GM11168 (cell line): ENCODE measurements around the gene ABCB9.
"Not testable (repeated sequence)": the region's sequence is repeated elsewhere in the genome, so short reads cannot be mapped to it uniquely, and the experiment has no call there.

Source experiments
- in situ Hi-C: fragments of 300-500 bp; cut with MboI; formaldehyde crosslinking; loops from one replicate; pipeline ENCODE4 v1.12.0; 2022; ENCODE audit warnings: low sequenced_read_pairs; ENCODE audit not compliant: unreplicated experiment

ABCB9 gene

DNA sequence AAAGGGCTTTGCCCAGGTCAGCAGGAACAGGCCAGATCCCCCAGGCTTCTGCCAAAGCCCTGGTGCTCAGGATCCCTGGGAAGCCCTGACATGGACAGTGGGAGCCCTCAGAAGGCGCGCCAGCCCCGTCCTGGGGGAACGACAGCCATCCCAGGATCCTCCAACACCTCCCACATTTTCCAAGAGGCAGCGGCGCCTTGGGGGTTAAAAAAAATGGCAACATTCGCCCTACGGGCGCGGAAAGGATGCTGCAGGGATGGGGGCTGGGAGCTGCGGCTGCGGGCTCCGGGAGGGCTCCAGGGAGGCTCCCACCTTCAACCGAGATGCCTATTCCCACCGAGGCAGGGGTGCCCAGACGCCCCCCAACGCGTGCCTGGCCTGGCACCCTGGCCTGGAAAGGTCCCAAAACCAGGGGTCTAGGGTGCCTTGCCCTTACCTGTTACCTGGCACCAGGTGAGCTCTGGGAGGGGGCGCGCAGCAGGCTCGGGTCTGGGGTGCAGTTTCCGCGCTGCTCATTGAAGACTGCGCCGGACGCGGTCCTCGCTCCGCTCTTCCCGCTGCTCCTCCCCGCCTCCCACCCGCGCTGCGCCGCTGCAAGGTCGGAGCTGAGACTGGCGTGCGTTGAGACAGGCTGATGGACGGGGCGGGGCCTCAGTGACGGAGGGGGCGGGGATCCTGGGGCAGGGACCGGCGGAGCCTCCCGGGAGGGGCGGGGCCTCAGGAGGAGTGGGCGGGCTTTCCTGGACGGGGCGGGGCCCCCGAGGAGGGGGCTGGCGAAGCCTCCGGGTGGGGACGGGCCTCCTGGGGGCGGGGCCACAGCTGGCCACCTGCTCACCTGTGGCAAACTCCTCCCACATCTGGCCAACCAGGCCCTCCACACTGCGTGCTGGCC is at the start of gene ABCB9:
TSS of gene ABCB9 (minus strand) at position 613 of the 892 bp plus-strand sequence. CDS start 6,228 bp downstream, outside the sequence.
- in situ Hi-C loops = loop anchor here (25.0 kb wide), 1 partner anchor 329 kb away; no protein-coding TSS in a partner anchor

DNA sequence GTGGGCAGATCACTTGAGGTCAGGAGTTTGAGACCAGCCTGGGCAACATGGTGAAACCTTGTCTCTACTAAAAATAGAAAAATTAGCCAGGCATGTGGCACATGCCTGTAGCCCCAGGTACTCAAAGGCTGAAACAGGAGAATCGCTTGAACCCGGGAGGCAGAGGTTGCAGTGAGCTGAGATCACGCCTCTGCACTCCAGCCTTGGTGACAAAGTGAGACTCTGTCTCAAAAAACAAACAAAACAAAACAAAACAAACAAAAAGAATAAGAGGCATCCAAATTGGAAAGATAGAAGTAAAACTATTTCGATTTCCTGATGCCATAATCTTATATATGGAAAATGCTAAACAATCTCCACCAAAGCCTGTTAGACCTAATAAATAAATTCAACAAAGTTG is 48.2 kb upstream of the ABCB9 start:
- in situ Hi-C loops = not testable (repeated sequence)

DNA sequence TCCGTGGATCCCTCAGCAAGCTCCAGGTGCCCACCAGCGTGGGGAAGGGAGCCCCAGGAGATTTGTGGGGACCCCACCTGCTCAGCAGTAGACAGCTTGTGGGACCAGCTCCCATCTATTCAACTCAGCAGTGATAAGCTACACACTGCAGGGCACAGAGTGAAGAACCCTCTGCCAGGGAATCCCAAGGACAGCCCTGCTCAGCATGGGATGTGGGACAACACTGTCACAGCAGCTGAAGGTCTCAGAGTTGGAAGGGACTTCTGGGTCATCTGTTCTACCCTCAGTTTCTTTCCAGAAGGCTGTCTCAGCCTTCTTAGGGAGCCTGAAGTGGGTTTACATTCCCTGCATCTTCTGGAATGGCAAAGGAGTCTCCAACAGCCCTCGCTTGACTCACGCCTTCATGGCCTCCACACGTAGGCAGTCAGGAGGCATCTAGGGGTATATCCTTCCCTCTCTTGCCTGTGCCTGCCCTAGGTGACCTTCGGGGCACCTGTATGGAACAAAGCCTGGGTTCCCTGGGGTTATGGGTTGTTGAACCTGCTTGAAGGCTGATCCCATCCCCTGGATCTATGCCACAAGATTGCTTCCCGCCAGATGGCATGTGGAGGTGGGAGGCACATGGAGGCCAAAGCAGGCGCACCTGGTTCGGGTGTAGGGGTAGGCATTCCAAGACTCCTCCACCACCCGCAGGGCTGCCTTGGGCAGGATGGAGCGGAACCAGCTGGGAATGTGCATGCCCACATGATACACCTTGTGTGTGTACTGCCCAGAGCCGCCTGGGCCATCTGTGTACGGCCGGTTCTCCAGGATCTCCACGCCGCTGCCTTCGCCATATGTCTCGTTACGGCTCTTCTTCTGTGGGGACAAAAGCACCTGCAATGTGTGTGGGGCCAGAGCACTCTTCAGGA is 47.2 kb upstream of the ABCB9 start:
- in situ Hi-C loops = no loop called here

DNA sequence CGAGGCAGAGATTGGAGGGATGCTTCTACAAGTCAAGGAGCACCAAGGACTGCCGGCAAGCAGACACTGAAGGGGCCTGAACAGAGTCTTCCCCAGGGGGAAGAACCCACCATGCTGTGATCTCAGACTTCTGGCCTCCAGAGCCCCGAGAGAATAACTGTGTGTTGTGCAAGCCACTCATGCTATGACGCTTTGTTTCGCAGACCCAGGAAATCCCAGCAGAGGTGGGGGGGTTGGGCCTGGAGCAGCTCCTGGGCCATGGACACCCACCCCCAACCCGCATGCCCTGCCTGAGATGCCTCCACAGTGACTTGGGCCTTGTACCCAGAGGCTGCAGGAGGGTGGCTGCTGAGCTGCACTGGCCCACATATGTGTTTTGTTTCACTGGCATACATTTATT is 45.4 kb upstream of the ABCB9 start:
- in situ Hi-C loops = no loop called here

DNA sequence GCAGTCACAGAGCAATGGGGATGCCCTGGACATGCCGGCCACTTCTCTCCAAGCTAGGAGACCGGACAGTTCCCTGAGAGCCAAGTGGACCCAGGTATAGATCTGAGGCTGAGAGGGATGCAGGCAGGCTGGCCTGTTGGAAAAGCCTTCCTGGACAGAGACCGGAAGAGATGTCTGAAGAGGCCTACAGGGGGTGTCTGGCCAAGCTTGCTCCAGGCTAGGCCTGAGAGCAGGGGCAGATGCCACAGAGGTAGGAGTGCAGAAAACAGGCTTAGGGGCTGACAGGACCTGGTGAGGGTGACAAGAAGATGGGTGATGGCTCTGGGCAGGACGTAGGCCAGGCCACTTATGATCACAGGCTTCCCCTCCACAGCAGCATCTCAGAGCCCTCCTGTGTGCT is 44.4 kb upstream of the ABCB9 start:
- in situ Hi-C loops = no loop called here

DNA sequence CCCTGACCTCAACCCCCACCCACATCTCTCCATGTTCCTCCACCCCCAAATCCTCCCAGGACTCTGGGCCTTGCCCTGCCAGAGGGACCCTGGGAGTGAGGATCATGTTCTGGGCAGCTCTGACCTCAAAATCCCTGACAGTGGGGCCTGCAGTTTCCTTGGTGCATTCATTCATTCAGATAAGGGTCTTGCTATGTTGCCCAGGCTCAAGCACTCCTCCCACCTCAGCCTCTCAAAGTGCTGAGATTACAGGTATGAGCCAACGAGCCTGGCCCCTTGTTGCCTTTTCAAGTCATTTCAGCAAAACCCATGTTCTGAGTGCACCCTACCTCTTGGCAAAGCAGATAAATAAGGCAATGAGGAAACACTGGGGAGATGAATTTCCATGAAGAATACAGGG is 43.8 kb upstream of the ABCB9 start:
- in situ Hi-C loops = no loop called here

DNA sequence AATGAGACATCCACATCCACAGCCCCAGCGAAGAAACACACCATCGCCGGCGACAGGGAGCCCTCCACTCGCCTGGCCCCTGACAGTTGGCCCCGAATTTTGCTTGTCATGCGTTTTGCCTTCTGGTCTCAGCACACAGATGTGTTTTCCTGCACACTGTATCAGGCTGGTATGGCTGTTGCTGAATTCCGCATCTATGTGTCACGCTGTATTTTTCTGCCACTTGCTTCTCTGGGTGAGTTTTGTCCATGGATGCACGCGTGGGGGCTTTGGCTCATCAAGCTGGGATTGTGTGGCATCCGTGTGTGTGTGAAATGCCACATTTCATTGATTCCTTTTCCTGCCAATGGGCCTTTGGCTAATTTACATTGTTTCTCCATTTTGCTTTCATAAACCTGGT is 40.7 kb upstream of the ABCB9 start:
- in situ Hi-C loops = no loop called here

DNA sequence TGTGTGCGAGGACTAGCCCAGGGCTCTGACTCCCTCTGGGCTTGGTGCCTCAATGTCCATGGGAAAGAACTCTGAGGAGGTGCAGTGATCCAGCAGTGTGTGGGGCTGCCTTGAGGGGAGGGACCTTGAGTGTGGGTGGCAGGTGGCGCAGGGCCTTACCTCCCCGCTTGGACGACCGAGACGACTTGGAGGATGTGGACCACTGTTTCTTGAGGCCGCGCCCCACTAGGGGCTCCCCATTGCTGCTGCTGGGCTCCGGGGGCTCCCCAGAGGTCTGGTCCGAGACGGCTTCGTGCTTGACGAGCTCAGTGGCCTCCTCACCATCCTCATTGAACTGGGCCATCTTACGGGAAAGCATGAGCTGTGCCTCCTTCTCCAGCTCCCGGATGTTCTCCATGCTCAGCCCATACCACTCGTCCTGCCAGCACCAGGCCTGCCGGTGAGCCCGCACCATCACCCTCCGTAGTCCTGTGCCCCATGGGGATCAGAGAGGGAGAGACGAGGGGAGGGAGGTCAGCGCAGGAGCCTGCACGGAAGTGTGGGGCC is 38.9 kb upstream of the ABCB9 start:
- in situ Hi-C loops = no loop called here

DNA sequence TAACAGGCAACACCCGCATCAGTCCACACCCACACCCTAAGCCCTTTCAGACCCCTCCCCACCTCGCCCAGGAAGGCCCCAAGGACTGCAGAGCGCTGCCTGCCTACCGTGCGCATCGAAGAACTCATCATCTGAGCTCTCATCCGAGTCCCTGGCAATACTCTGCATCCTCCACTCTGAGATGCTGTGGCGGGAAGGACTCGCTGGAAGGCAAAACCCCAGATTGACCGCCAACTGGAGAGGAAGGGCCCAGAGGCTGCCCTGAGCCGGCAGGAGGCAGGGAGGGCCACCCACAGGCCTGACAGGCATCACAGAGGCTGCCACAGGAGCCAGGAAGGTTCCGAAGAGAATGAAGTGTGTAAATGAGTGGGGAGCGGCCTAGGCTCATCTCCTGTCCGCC is 38.0 kb upstream of the ABCB9 start:
- in situ Hi-C loops = no loop called here

DNA sequence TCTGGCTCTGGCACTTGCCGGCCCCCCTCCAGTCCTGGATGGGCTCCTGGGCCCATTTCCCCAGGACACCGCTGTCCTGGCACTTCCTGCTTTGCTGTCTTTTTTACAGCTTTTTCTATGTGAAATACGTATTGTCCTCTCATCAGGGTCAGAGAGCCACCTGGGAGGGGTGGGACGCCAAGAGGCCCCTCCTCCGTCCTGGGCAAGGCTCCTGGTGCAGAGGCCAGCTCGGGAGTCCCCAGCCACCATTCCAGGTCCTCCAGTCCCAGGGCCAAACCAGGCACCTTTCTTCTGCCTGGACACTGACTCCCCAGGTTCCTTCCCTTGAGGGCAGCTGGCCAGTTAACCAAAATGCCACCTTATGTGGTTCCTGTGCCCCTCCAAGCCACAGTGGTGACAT is 37.0 kb upstream of the ABCB9 start:
- in situ Hi-C loops = no loop called here

DNA sequence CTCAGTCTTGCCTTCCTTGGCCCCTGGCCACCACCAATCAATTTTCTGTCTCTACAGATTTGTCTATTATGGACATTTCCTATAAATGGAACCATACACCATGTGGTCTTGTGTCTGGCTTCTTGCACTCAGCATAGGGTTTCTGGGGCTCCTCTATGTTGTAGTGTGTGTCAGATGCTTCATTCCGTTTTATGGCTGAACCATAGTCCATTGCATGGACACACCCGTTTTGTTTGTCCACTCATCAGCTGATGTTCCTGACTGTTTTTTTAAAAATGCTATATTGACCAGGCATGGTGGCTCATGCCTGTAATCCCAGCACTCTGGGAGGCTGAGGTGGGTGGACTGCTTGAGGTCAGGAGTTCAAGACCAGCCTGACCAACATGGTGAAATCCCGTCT is 35.2 kb upstream of the ABCB9 start:
- in situ Hi-C loops = no loop called here

DNA sequence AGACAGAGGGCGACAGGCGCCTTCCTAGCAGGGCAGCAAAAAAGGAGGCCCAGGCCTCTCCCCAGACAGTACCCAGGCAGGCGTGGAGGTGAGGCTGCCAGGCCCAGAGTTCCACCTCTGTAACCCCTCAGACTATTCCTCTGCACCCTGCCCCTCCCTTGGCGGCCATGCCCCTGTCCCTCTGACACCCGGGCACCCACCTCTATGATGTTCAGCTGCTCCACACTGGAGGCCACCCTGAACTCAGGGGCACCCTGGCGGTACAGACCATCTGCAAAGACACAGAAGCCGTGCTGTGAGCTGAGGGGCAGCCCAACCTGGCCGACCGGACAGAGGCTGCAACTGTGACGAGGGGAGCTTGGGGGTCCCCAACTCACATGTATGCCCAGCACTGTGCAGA is 34.3 kb upstream of the ABCB9 start:
- in situ Hi-C loops = no loop called here

DNA sequence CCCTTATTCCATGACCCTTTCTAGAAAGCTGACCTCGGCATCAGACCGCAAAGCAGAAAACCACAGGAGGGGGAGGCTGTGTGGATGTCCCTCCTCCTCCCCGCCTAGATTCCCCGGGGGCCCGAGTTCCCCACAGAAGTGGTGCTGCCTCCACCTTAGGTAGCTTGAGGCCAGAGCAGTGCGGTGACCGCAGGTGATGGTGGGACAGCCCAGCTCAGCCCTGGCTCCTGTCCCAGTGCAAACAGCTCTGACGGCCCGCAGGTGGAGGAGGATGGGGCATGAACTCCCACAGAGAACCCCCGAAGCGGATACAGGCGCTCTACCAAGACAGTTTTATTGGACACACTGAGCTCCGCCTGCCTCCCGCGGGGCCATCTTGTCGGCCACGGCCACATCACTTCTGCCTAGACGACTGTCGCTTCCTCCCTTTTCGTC is 33.7 kb upstream of the ABCB9 start:
- in situ Hi-C loops = no loop called here

DNA sequence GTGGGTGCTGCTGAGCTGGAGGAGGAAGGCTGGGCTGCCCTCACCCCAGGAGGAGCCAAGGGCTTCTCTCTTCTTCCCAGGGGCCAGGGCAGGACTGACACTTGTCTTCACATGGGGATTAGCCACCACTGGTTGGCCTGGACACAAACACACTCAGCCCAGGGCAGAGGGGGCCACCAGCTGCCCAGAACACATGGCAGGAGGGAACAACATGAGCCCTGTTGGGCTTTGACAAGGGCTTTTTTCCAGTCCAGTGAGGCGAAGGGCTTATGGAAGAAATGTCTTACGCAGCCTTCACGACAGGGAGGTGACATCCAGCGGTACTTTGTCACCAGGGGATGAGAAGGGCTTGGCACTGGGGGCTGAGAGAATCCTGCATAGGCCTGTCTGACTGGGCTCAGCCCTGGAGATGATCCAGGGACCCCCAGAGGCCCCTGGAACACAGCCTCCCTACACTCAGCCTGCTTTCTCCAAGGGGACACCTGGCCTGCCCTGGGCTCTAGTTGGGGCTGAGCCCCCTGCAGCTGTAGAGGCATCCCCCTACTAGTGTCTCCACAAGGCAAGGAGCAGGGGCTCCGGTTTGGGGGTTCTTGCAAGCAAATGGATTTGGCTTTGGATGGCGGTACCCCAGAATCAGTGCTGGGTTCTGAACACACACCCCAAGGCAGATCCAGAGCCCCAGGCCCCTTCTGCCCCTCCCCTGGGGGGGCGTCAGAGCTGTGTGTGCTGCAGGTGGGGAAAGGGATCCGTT is 33.1 kb upstream of the ABCB9 start:
- in situ Hi-C loops = no loop called here

DNA sequence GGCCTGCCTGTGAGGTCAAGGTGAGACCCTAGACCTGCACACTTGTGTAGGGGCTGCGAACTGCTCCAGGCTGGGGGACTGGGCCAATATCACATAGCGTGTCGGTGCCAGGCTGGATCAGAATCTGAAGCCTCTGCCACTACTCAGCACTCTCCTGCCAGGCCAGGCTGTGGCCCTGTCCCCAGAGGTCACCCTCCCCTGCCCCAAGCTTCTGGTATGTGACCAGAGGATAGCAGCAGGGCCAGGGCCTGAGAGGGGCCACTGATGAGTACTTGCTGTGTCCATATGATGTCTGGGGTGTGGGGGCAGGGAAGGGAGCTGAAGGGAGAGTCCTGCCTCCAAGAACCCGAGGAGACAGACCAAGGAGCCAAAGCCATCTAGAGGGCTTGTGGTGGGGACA is 32.1 kb upstream of the ABCB9 start:
- in situ Hi-C loops = no loop called here

DNA sequence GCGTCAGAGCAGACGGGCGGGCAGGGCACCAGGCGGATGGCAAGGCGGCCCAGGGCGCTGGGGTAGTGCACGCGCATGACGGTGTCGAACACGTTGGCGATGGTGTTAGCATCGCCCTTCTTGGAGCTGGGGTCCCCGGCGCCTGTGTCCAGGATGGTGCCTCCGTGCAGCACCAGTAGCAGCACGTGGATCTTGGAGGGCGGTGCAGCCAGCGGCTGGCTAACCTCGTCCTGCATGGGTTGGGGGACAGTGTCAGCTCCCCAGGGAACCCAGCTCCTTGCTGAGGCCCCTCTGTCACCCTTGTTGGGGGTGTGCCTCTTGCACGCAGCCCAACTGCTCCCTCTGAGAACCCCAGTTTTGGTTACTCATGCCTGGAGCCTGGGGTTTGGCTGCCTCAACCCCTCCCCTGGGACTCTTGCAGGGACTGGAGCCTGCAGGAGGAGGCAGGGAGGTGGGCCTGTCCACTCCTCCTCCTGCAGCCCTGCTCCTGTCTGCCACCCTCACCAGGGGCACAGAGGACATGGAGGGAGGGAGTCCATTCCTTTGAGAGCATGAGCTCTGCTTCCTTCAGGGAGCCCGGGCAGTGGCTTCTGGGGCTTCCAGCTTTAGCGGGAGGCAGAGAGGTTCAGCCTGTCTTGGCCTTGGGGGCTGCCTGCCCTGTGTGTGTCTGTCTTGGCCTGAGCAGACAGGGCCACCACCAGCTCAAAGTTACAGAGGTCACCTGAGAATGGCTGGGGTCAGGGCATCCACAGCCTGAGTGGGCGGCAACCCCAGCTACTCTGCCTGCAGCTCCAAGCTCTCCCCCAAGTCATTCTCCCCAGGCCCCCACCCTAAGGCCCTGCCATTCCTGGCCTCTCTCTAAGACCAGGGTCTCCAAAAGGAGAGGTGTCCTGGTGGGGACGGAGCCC is 31.3 kb upstream of the ABCB9 start:
- in situ Hi-C loops = no loop called here

DNA sequence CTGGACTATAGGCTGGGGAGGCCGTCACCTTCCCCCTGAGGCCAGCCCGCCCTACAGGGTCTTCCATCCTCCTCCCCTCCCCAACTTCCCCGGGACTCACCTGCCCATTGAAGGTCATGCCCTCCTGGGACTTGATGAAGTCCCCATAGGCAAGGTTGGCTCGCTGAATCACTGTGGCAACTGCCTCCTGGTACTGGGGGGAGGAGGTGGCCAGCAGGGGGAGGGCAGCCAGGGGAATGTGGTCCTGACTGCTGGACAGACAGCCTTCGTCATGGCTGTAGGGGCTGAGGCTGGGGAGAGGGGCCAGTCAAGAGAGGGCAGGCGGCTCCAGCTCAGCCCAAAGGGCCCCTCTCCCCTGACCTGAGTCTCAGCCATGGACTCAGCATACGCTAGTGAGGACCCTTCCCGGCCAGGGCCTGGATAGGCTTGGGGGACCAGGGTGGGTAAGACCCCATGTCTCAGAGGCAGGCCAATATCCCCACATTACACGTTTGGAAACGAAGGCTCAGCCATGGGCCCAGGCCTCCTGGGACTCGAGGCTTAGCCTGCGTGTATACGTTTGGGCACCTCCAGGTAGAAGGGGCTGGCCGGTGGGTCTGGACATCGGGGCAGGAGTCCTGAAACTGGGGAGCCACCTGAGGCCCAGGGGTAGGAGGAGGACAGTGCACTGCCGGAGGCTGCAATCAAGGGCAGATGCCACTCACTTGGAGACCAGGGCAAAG is 30.5 kb upstream of the ABCB9 start:
- in situ Hi-C loops = no loop called here

DNA sequence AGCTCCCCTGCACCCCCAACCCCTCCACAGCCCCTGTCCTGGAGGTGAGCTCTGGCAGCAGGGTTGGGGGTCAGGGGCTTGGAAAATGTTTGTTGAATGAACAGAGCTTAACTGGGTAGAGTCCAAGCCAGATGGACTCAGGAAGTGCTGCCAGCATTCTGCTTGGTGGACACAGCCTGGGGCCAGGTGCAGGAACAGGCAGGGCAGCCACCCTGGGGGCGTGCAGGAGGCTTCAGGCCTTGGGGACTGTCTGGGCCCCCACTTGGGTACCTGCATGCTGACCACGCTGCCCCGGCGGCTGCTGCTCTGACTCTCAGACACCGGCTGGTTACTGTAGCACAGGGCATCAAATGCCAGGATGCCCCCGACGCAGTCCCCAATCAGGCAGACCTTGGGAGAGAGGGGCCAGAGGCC is 29.9 kb upstream of the ABCB9 start:
- in situ Hi-C loops = no loop called here
